OCI-LY7 (cell line): ENCODE measurements around the gene ZNF670. TPM values are rescaled to one million over a fixed set of nuclear protein-coding genes. Genes with fewer than 3 reads are reported as not detected.

Experiments used
- BruUV-seq: library from RNA; stranded (reverse); fragments of 400-500 nt; replicated peaks from 2 replicates; lab custom pipeline; 2021; lab: Mats Ljungman, UMichigan
- CTCF ChIA-PET: fragments of 300-600 bp; sonication (Branson Sonifier 250); formaldehyde crosslinking; loops from one replicate; lab custom pipeline; 2022; ENCODE audit warnings: antibody characterized with exemption; ENCODE audit not compliant: unreplicated experiment; lab: Charles Lee
- POLR2A ChIA-PET: fragments of 300-600 bp; sonication (Branson Sonifier 250); formaldehyde crosslinking; loops from one replicate; lab custom pipeline; 2022; ENCODE audit warnings: antibody characterized with exemption; lab: Charles Lee
- DNase-seq: peaks from one replicate; pipeline ENCODE4 v3.0.0-alpha.2; 2015; ENCODE audit warnings: low spot score
- H2AFZ ChIP-seq: fragments of 200-600 bp; sonication (generic), shearing (Covaris generic); 2 replicates; pipeline ENCODE4 v1.6.1; 2014; ENCODE audit warnings: mild to moderate bottlenecking, antibody characterized with exemption, low read length, moderate library complexity
- H3K27ac ChIP-seq: fragments of 200-600 bp; sonication (generic); 2 replicates; pipeline ENCODE4 v1.5.1; 2014; ENCODE audit warnings: mixed run types, low read depth, mild to moderate bottlenecking, moderate library complexity, low read length, inconsistent platforms; ENCODE audit not compliant: poor library complexity, severe bottlenecking
- H3K36me3 ChIP-seq: fragments of 200-600 bp; sonication (generic); 2 replicates; pipeline ENCODE4 v1.6.1; 2014; ENCODE audit warnings: mild to moderate bottlenecking, antibody characterized with exemption, low read length, moderate library complexity, mixed read lengths; ENCODE audit not compliant: insufficient read depth
- H3K4me1 ChIP-seq: fragments of 200-600 bp; sonication (generic); 2 replicates; pipeline ENCODE4 v1.5.1; 2014; ENCODE audit warnings: mild to moderate bottlenecking, low read length; ENCODE audit not compliant: insufficient read depth, poor library complexity, severe bottlenecking
- H3K4me2 ChIP-seq: fragments of 200-600 bp; sonication (generic); 2 replicates; pipeline ENCODE4 v1.6.1; 2014; ENCODE audit warnings: mild to moderate bottlenecking, low read length
- H3K4me3 ChIP-seq: fragments of 200-600 bp; sonication (generic); 2 replicates; pipeline ENCODE4 v1.5.1; 2014; ENCODE audit warnings: mild to moderate bottlenecking, low read depth, low read length; ENCODE audit not compliant: poor library complexity, severe bottlenecking
- H3K79me2 ChIP-seq: fragments of 200-600 bp; sonication (generic); 2 replicates; pipeline ENCODE4 v1.6.1; 2016; ENCODE audit warnings: low read depth, mild to moderate bottlenecking, low read length, moderate library complexity, mixed read lengths; ENCODE audit not compliant: insufficient read depth
- H3K9me2 ChIP-seq: fragments of 200-600 bp; sonication (generic); 2 replicates; pipeline ENCODE4 v1.6.1; 2016; ENCODE audit warnings: mild to moderate bottlenecking, low read length, mixed read lengths; ENCODE audit not compliant: insufficient read depth
- H3K9me3 ChIP-seq: fragments of 200-600 bp; sonication (generic); 2 replicates; pipeline ENCODE4 v1.6.1; 2014; ENCODE audit warnings: mild to moderate bottlenecking, mixed run types, low read length, mixed read lengths
- H4K20me1 ChIP-seq: fragments of 200-600 bp; sonication (generic); 2 replicates; pipeline ENCODE4 v1.6.1; 2014; ENCODE audit warnings: mild to moderate bottlenecking, antibody characterized with exemption, low read length, moderate library complexity, mixed read lengths; ENCODE audit not compliant: insufficient read depth
- EZH2phosphoT487 ChIP-seq: fragments of 200-600 bp; sonication (generic); IDR thresholded peaks from 2 replicates; pipeline ENCODE4 v1.6.1; 2018; ENCODE audit warnings: low read depth, borderline replicate concordance, mild to moderate bottlenecking, mixed run types, antibody characterized with exemption, low read length, moderate library complexity, mixed read lengths
- intact Hi-C: fragments of 100-400 bp; cut with micrococcal nuclease; formaldehyde crosslinking; loops from one replicate; pipeline ENCODE4 v1.10.0; 2022; ENCODE audit not compliant: unreplicated experiment
- total RNA-seq, 2 experiments: library from RNA; depleted of rRNA in 1 of 2; stranded (reverse); fragments of >200 nt in 1 of 2; shearing (Covaris generic) in 1 of 2; gene quantifications; 2 replicates each; pipeline ENCODE4 v1.2.3, GENCODE V29; 2014 to 2022
- TF ChIP-seq, protein P1 (sequence below): fragments of 200-600 bp; sonication (generic); conservative IDR thresholded peaks from 2 replicates; pipeline ENCODE4 v1.5.1; 2014; ENCODE audit warnings: mild to moderate bottlenecking, antibody characterized with exemption, low read length, moderate library complexity, mixed read lengths

ZNF670 gene
- total RNA-seq, 2 experiments from 2014 or later = 5.5 to 8.6 TPM

DNA sequence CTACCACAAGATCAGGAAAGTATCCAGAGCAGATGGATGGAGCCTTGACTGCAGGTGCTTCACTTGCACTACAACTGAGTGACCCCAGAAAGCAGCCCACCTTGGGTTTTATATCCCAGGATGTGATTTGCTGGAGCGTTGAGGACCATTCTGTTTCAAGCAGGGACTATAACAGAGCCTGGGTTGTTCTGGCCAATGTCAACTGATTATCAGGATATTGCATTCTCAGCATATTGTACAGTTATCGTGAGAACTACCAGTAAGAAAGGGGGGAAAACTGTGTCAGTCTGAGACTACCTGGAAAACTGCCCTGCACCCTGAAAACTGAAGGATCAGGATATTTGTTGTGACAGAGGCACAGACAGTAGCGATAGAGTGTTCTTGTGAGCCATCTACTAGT lies 17.5 kb upstream of the ZNF670 start:
- Histone ChIP-seq H3K9me3 (peaks cover 16% of the 10 kb centered on the region), H3K79me2 (peaks cover 19% of the 10 kb centered on the region; the same call in 1 of the 2 replicates), H3K9me2 (no peaks in the 10 kb centered on the region), H4K20me1 (no peaks in the 10 kb centered on the region), H3K4me2 (no peak overlapping the region), H2AFZ (no peak overlapping the region), H3K36me3 (peaks cover 51% of the 10 kb centered on the region), H3K27ac (no peak overlapping the region), H3K4me1 (no peaks in the 10 kb centered on the region), H3K4me3 (no peak overlapping the region)
- intact Hi-C loops = no loop called here
- TF ChIP-seq, protein P1, sequence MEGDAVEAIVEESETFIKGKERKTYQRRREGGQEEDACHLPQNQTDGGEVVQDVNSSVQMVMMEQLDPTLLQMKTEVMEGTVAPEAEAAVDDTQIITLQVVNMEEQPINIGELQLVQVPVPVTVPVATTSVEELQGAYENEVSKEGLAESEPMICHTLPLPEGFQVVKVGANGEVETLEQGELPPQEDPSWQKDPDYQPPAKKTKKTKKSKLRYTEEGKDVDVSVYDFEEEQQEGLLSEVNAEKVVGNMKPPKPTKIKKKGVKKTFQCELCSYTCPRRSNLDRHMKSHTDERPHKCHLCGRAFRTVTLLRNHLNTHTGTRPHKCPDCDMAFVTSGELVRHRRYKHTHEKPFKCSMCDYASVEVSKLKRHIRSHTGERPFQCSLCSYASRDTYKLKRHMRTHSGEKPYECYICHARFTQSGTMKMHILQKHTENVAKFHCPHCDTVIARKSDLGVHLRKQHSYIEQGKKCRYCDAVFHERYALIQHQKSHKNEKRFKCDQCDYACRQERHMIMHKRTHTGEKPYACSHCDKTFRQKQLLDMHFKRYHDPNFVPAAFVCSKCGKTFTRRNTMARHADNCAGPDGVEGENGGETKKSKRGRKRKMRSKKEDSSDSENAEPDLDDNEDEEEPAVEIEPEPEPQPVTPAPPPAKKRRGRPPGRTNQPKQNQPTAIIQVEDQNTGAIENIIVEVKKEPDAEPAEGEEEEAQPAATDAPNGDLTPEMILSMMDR = no peak
- TF ChIP-seq EZH2phosphoT487 = no peak
- no peak for DNase-seq
- CTCF ChIA-PET = no interaction called here
- POLR2A ChIA-PET = no interaction called here
- BruUV-seq = no TSS peak

- ChIA-PET POLR2A (no interaction called here), CTCF (no interaction called here)
- TF ChIP-seq, protein P1 = no peak
- no peak for TF ChIP-seq EZH2phosphoT487
- Histone ChIP-seq H3K9me3 (no peaks in the 10 kb centered on the region), H2AFZ (no peak overlapping the region), H3K27ac (no peak overlapping the region), H3K4me1 (no peaks in the 10 kb centered on the region), H3K4me3 (no peak overlapping the region), H3K36me3 (no peaks in the 10 kb centered on the region), H3K4me2 (no peak overlapping the region), H4K20me1 (no peaks in the 10 kb centered on the region), H3K79me2 (no peaks in the 10 kb centered on the region), H3K9me2 (no peaks in the 10 kb centered on the region)
- DNase-seq = no peak
- intact Hi-C loops = no loop called here
- BruUV-seq = no TSS peak
Observed at GRCh38 chr1:247090455-247090854, 11.8 kb upstream of the ZNF670 start.

DNA sequence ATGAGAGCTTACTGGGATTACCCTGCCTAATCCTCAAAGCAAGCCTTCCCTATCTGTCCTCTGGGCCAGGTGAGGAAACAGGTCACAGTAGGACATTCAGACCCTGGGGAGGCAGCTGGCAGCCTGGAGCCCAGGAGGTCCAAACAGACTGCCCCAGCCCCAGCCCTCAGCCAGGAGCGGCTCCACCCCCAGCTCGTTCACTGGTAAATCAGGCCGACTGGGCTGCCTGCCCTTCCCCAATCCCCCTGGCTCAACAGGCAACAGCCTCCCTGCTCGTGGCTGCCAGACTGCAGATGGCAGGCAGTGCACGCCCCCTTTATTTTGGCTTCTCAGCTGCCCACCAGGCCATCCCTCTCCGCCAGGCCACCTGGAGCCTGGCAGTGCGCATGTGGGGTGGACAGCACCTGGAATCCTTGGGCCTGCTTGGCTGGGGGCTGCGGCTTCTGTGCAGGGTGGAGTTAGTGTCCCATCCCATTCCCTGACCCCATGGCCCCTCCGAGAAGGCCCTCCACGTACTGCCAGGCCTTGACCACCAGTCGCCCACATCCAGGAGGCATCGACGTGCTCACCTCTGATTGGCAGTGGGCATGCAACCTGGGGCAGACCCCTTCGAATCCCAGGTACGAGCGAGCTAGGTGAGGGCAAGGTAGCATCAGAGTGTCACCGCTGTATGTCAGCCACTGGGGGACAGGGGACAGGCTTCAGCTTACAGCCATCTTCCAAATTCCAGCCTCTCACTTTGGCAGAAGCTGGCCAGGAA lies 11.2 kb upstream of the ZNF670 start:
- H3K79me2 ChIP-seq = no peaks in the 10 kb centered on the region
- ChIA-PET POLR2A (no interaction called here), CTCF (no interaction called here)
- no TSS peak for BruUV-seq
- no peaks in the 10 kb centered on the region for H3K9me3 ChIP-seq
- DNase-seq = no peak
- no peaks in the 10 kb centered on the region for H3K36me3 ChIP-seq
- TF ChIP-seq EZH2phosphoT487 = no peak
- TF ChIP-seq, protein P1 = no peak
- no peaks in the 10 kb centered on the region for H4K20me1 ChIP-seq
- no peak overlapping the region for H3K27ac ChIP-seq
- intact Hi-C loops = no loop called here
- no peaks in the 10 kb centered on the region for H3K4me1 ChIP-seq
- no peak overlapping the region for H3K4me2 ChIP-seq
- no peak overlapping the region for H3K4me3 ChIP-seq
- no peak overlapping the region for H2AFZ ChIP-seq
- H3K9me2 ChIP-seq = no peaks in the 10 kb centered on the region
